AG08395 (cell line): ENCODE results near the gene FAM171A1.
"Not testable (repeated sequence)": the region's sequence is repeated elsewhere in the genome, so short reads cannot be mapped to it uniquely, and the experiment has no call there.

Experiments used
- DNase-seq: peaks from one replicate; pipeline ENCODE4 v3.0.0; 2012; ENCODE audit warnings: mixed read lengths, low spot score

The FAM171A1 gene

GRCh38 chr10:15208221-15208620 is 162.9 kb downstream of the FAM171A1 start:
- DNase-seq = no peak

GRCh38 chr10:15207410-15207809 is 163.7 kb downstream of the FAM171A1 start:
- DNase-seq = not testable (repeated sequence)

GRCh38 chr10:15202639-15203038 is 168.4 kb downstream of the FAM171A1 start:
- no peak for DNase-seq

- DNase-seq = not testable (repeated sequence)
Observed at GRCh38 chr10:15202301-15202621, 168.8 kb downstream of the FAM171A1 start.

- DNase-seq = peak; percentile 33
Observed at GRCh38 chr10:15201589-15202300, 169.3 kb downstream of the FAM171A1 start.

GRCh38 chr10:15200626-15201025 is 170.5 kb downstream of the FAM171A1 start:
- DNase-seq = peak; percentile 88

- no peak for DNase-seq
Observed at GRCh38 chr10:15197911-15198310, 173.2 kb downstream of the FAM171A1 start.

GRCh38 chr10:15197276-15197675 is 173.8 kb downstream of the FAM171A1 start:
- peak; percentile 8 for DNase-seq

GRCh38 chr10:15196021-15196834 is 174.9 kb downstream of the FAM171A1 start:
- DNase-seq = no peak

GRCh38 chr10:15189133-15189885 is 181.8 kb downstream of the FAM171A1 start:
- no peak for DNase-seq

GRCh38 chr10:15188603-15189002 is 182.5 kb downstream of the FAM171A1 start:
- no peak for DNase-seq

- no peak for DNase-seq
Observed at GRCh38 chr10:15183689-15184481, 187.2 kb downstream of the FAM171A1 start.

- DNase-seq = peak; percentile 35
Observed at GRCh38 chr10:15182540-15183207, 188.4 kb downstream of the FAM171A1 start.

- DNase-seq = no peak
Observed at GRCh38 chr10:15181576-15182156, 189.4 kb downstream of the FAM171A1 start.

GRCh38 chr10:15180736-15181135 is 190.4 kb downstream of the FAM171A1 start:
- DNase-seq = no peak

GRCh38 chr10:15176269-15176668 is 194.8 kb downstream of the FAM171A1 start:
- DNase-seq = no peak

- DNase-seq = no peak
Observed at GRCh38 chr10:15175587-15175986, 195.5 kb downstream of the FAM171A1 start.

GRCh38 chr10:15172306-15172840 is 198.7 kb downstream of the FAM171A1 start:
- DNase-seq = no peak

GRCh38 chr10:15169555-15170401 is 201.3 kb downstream of the FAM171A1 start:
- DNase-seq = no peak
